ENCODE results near the gene RNF144B.
"Not testable (repeated sequence)": the region's sequence is repeated elsewhere in the genome, so short reads cannot be mapped to it uniquely, and the experiment has no call there.

Gene RNF144B

GRCh38 chr6:18371656-18372055 lies 15.5 kb upstream of the RNF144B start:
- no peak for DNase-seq (ENCODE audit: low read depth)

- DNase-seq (ENCODE audit: low read depth), result no peak
Measured at GRCh38 chr6:18380158-18380836, 6.9 kb upstream of the RNF144B start.

GRCh38 chr6:18380851-18381250 lies 6.3 kb upstream of the RNF144B start:
- no peak for DNase-seq (ENCODE audit: low read depth)

- DNase-seq (ENCODE audit: low read depth), result no peak
Measured at GRCh38 chr6:18383441-18383840, 3.7 kb upstream of the RNF144B start.

GRCh38 chr6:18384621-18385020 lies 2.5 kb upstream of the RNF144B start:
- no peak for DNase-seq (ENCODE audit: low read depth)

GRCh38 chr6:18386298-18386976 lies 713 bp upstream of the RNF144B start:
- no peak for DNase-seq (ENCODE audit: low read depth)

GRCh38 chr6:18388271-18388670 lies 1.1 kb downstream of the RNF144B start:
- no peak for DNase-seq (ENCODE audit: low read depth)

GRCh38 chr6:18388942-18389341 lies 1.8 kb downstream of the RNF144B start:
- DNase-seq (ENCODE audit: low read depth), result no peak

- DNase-seq (ENCODE audit: low read depth), result no peak
Measured at GRCh38 chr6:18389479-18389878, 2.3 kb downstream of the RNF144B start.

- DNase-seq (ENCODE audit: low read depth), result no peak
Measured at GRCh38 chr6:18390476-18390875, 3.3 kb downstream of the RNF144B start.

- no peak for DNase-seq (ENCODE audit: low read depth)
Measured at GRCh38 chr6:18391023-18391422, 3.9 kb downstream of the RNF144B start.

GRCh38 chr6:18392346-18392877 lies 5.3 kb downstream of the RNF144B start:
- DNase-seq (ENCODE audit: low read depth), result no peak

- DNase-seq (ENCODE audit: low read depth), result no peak
Measured at GRCh38 chr6:18393698-18394097, 6.5 kb downstream of the RNF144B start.

- DNase-seq (ENCODE audit: low read depth), result no peak
Measured at GRCh38 chr6:18395177-18395855, 8.2 kb downstream of the RNF144B start.

GRCh38 chr6:18395856-18396197 lies 8.7 kb downstream of the RNF144B start:
- no peak for DNase-seq (ENCODE audit: low read depth)

GRCh38 chr6:18397701-18398100 lies 10.6 kb downstream of the RNF144B start:
- DNase-seq (ENCODE audit: low read depth), result no peak

GRCh38 chr6:18398225-18398624 lies 11.1 kb downstream of the RNF144B start:
- DNase-seq (ENCODE audit: low read depth), result not testable (repeated sequence)

GRCh38 chr6:18400831-18401446 lies 13.8 kb downstream of the RNF144B start:
- no peak for DNase-seq (ENCODE audit: low read depth)

- not testable (repeated sequence) for DNase-seq (ENCODE audit: low read depth)
Measured at GRCh38 chr6:18404965-18405364, 17.8 kb downstream of the RNF144B start.

- no peak for DNase-seq (ENCODE audit: low read depth)
Measured at GRCh38 chr6:18405477-18406293, 18.5 kb downstream of the RNF144B start.

GRCh38 chr6:18406955-18407749 lies 20.0 kb downstream of the RNF144B start:
- DNase-seq (ENCODE audit: low read depth), result no peak
